CD4-positive, alpha-beta T cell treated with Interleukin-17A for 1 hour (primary cell): Measurements from ENCODE around the gene ENPP3.
A peak's percentile ranks its signal among the peaks of the same experiment; 100 is the strongest.
"Not testable (repeated sequence)": the region's sequence is repeated elsewhere in the genome, so short reads cannot be mapped to it uniquely, and the experiment has no call there.

Experiments used
- DNase-seq: peaks from one replicate; pipeline ENCODE4 v3.0.0-alpha.2; 2020

The ENPP3 gene

DNA sequence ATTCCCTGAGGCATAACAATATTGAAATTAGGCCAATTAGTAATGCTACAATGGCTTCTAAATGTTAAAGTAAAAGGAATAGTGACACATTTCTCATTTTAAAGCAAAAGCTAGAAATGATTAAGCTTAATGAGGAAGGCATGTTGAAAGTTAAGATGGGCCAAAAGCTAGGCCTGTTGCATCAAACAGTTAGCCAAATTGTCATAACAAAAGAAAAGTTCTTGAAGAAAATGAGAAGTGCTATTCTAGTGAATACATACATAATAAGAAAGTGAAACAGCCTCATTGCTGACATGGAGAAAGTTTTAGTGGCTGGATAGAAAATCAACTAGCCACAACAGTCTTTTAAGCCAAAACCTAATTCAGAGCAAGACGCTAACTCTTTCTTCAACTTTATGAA is 51.2 kb downstream of the ENPP3 start:
- no peak for DNase-seq

DNA sequence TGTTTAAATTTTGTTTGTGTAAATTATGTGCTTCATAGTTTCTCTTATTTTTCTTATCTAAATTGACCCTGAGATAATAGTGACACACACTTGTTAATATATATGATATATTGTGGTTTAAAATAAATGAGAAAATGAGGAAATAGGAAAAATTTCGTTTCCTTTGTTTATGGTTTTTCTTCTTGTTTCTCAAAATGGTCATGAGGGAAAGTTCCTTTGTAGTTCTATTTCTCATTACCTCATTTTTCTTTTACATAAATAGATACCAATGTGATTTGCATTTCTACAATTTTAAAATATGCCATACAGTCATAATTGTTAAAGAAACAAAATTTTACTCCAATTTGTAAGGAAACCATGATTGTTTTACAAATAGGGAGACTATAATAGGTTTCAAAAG is 54.9 kb downstream of the ENPP3 start:
- no peak for DNase-seq

DNA sequence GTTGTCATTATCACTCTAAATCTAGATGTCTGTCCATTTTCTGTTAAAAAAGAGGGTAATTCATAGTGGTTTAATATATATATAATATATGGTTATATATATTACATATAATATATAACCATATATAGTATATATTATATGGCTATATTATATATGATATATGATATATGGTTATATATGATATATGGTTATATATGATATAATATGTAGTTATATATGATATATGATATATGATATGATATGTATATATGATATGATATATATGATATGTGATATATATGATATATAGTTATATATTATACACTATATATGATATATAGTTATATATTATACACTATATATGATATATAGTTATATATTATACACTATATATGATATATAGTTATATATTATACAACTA is 55.5 kb downstream of the ENPP3 start:
- no peak for DNase-seq

DNA sequence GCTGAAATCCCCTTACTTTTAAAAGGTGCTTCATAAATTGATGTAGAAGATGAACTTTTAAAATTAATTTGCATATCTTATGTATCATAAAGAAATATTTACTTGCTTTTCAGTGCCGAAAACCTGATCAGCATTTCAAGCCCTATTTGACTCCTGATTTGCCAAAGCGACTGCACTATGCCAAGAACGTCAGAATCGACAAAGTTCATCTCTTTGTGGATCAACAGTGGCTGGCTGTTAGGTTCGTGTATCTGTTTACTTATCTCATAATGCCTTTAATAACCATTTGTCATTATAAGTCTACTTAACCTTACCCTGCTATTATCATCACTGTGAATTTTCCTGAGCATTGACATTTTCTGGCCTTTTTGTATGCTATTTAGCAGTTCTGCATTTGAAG is 56.3 kb downstream of the ENPP3 start:
- no peak for DNase-seq

DNA sequence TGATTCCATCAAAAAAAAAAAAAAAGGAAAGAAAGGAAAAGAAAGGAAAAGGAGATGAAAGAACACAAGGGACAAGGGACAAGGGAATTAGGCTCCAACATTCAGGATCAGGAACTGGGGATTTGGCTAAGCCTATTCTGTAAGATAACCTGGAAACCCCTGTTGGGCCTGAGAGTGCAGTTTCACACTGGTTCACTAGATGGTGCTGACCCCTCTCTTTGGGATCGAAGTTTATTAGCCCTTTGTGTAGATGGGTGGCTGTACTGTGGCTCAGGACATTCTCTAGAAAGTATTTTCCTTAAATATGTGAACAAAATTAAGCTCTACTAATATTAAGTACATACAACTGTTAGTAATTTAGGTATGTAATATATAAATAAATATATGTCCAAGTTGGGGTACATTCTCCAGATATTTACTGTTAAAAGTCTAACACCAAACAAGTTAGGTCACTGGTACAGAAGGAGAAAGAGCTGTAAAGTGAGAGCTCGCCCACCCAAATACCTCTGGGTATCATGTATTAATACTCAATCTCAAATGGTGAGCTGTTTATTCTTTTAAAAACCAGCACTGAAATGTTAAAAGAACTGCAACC is 57.8 kb downstream of the ENPP3 start:
- DNase-seq, result peak; percentile 41

DNA sequence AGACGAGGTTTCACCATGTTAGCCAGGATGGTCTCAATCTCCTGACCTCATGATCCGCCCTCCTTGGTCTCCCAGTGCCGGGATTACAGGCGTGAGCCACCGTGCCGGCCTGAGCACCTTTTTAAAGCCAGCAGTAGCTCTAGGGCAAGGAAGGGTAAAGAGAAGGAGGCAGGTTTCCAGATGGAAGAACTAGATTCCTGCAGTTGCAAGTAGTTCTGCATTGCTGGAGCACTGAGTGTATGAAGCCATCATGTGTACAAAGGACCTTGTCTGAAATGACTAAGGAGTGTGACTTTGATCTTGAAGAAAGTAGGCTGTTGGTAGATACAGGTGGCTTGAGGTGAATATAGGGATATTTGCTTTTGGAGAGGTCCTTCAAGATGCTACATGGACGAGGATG is 59.9 kb downstream of the ENPP3 start:
- no peak for DNase-seq

DNA sequence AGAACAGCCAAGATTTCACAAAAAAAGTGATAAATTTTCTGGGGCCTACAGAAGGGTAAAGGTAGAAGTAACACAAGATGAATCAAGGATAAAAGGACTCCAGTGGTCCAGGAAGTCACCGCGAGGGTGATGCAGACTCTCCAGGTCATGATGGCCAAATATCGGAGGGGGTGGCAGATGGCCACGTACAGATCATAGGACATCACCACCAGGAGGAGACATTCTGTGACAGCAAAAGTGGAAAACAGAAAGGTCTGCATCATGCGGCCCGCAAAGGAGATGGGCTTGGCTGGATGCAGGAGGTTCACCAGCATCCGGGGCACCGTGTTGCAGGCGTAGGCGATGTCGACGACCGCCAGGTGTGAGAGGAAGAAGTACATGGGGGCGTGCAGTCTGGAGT is 63.7 kb downstream of the ENPP3 start:
- not testable (repeated sequence) for DNase-seq

DNA sequence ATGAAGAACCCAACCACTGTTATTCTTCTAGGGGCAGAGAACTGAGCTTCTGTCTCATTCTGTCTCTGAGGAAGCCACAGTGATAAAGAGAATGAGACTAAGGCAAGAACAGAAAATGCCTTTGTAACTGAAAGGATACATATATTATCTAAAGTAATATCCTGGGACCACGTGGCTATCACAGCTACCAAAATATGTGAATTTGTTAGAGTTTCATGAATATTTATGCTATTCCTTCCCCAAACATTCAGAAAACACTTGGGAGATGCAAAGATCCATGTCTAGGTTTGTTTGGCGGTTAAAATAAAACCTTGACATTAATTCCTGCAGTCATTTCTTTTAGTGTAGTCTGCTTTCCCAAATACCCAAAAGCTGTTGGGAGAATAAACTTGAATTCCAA is 66.8 kb downstream of the ENPP3 start:
- DNase-seq, result not testable (repeated sequence)

DNA sequence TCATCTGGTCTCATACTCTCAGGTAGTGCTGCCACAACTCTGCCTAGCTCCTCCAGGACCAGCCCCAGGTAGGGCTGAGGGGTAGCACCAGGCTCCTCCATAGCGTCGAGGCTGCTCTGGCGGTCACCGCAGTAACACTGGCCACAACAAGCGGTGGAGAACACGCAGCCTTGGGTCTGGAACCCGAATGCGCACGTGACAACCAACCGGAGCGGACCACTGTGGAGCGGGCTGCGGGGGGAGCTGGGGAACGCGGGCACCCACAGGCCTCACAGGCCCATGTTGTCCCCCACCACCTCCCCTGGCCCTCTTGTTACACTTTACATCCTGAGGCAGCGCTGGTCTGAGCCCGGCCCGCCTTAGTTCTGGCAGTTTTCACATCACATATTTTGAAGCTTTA is 73.8 kb downstream of the ENPP3 start, which contains the start of gene CTAGE9:
TSS of gene CTAGE9 (minus strand) at position 101 of the 400 bp plus-strand sequence. CDS start at position 101, 0 bp downstream.
- not testable (repeated sequence) for DNase-seq

DNA sequence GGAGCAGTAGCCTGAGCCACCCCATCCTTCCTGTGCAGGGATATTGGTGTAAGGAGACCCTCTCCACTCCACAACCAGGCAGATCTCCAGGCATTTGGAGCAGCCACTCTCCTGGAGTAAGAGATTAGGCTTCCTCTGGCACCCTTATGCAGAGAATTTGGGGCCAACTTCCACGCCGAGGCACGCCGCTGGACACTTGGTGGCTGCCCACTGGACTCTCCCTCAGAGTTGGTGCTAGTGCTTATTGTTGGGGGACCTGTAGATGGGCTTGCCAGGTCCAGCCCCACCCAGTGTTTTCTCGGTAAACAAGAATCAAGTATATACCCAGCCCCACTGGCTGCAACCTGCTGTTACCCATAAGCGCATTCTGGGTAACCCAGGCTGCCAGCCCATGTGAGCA is 78.5 kb downstream of the ENPP3 start:
- DNase-seq, result not testable (repeated sequence)

DNA sequence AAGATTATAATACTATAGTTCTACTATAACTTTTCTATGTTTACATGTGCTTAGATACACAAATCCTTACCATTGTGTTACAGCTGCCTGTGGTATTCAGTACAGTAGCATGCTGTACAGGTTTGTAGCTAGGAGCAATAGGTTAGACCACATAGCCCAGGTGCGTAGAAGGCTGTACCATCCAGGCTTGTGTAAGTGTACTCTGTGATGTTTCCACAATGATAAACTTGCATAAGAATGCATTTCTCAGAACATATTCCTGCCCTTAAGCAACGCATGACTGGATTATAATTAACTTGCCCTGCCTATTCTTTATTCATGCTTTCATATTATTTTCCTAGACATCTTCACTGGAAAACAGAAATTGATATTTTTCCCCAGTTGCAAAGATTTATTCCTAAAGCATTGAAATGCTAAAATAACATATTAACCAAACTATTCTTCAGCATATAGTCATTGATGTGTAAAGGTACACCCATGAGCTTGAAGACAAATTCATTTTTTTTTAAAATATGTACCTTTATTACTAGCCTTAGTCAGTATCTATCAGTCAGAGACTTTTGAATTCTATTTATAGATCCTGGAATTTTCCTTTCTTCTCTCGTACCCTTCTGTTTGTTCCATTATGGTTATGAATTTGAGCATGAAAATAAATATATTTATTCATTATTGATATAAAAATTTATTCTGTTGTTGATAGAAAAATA is 80.9 kb downstream of the ENPP3 start:
- no peak for DNase-seq

DNA sequence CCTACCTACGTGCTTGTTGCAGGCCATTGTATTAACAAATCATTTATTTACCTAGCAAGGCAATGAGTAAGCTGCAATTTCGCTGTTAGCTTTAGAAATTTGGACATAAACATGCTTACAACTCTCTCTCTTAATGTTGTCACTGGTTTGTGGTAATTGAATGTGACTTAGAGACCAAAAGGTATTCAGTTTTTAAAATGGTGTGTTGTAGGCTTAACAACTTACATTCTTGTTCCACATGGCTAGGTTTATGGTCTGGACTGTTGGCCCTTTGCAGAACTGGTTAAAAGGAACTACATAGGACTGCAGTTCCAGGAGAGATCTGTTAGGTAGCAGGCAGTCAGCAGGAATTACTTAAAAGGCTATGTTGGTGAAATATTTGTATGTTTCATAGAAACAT is 84.1 kb downstream of the ENPP3 start:
- DNase-seq, result no peak

DNA sequence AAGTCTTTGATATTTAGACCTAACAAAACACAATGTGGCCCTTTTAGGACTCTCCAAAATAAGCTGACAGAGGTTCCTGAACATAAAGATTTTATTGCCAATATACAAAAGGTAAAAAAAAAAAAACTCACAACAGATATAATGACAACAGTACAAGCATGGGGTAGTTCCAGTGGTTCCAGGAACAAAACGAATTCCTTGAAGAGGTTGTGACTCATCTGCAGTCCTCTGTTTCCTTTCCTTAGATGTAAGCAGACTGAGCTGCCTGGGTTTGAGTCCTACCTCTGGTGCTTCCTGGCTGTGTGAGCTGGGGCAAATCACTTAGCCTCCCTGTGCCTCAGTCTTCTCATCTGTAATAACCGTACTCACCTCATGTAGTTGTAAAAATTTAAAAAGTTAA is 87.0 kb downstream of the ENPP3 start:
- no peak for DNase-seq

DNA sequence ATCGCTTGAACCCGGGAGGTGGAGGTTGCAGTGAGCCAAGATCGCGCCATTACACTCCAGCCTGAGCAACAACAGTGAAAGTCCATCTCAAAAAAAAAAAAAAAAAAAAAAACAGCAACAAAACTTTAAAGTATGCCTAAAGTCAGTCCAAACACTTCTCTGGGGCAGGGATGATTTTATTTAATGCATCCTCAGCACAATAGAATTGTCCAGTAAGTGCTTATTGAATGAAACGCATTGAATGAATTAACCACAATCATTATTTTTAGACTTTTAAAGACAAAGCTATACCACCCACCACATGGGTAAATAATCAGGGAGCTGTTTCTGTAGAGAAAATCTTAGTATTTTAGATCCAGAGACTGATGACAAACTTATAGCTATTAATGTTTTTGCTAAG is 90.4 kb downstream of the ENPP3 start:
- DNase-seq, result no peak

DNA sequence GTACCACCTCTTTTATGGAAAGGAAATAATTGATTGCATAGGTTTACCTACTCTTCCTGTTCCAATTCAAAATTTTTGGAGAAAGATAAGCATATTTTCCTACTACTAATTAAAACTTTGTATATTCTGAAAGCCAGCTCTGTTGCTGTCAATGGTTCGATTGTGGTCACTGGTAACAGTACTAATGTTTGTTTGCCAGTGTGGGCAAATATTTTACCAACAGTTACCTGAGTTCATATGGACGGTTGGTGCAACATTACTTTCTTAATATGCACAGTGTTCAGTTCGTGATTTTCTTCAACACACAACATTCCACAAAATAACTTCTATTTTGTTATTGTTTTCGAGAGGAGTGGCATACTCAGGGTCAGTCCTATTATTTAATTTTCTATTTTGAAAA is 90.8 kb downstream of the ENPP3 start:
- no peak for DNase-seq

DNA sequence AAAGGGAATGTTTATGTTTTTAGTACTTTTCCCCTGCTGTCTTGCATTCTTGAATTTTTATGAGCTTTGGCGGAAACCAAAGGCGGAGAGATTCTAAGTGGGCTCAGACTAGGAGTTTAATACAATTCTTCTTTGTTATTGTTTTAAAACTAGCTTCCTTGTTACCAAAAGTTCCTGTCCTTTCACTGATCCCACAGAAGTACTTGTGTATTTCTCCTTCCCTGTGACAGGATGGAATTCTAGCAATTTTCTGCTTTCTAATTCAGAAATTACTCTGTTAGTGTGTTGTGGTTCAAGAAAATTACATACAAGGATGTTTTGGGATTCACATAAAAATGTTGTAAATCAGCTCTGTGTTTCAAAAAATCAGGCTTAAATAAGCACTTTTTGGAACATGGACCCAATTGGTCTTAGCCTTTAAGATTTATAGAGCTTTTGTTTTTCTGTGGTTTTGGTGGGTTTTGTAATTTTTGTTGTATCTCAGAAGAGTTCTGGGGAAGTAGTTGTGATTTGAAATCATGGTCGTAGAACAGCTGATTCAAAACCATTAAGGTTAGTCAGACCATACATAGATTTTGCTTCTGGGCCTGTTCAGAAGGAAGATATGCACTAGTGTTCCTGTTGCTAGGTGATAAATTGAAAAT is 91.3 kb downstream of the ENPP3 start:
- DNase-seq, result no peak

DNA sequence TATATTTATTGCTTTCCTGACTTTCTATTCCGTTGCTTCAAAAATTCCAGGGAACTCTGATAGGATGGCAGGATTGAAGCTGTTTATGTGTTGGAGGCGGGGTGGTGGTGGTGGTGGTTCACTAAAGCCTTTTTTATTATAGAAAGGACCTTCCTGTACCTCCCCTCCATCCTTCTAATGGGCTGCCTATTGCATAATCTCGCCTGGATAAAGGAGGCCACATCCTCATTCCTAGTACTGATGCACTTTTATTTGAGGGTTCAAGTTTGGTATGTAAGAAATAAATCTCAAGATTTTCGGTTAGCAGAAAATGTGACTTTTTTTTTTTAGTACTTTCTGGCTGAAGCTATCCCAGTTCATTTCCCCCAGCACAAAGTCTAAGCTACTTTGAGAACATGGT is 92.4 kb downstream of the ENPP3 start:
- DNase-seq, result no peak

DNA sequence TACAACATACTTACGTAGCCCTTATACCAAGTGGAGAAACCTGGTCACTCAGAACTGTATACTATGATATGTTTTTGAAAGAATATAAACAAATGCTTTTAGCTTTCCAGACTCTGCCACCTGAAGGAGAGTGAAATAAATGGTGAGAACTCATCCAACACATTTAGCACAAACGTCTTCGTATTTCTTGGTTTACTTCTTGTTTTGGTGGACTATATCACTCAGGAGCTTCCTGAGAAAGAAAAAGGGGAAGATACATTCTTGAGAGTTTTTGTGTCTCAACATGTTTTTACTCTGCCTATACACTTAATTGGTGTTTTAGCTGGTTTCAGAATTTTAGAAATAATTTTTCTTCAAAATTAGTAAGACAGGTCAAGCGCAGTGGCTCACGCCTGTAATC is 93.2 kb downstream of the ENPP3 start:
- DNase-seq, result no peak

DNA sequence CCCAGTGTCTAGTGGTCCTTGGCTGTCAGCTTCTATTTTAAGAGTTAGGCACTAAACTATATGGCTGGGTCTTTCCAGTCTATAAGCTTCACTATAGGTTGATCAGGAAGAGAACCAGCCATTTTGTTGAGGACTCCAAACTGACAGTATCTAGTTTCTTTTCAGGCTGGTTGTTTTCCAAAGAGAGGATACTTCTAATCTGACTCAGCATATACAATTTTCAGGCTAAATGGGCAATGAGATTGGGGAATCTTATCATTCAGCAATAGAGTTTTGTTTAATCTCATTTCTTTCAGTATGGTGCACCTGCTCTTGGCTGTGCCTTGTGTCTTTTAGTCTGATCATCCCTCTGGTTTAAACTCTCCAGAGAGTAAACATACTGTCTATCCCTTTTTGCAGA is 94.1 kb downstream of the ENPP3 start:
- no peak for DNase-seq

DNA sequence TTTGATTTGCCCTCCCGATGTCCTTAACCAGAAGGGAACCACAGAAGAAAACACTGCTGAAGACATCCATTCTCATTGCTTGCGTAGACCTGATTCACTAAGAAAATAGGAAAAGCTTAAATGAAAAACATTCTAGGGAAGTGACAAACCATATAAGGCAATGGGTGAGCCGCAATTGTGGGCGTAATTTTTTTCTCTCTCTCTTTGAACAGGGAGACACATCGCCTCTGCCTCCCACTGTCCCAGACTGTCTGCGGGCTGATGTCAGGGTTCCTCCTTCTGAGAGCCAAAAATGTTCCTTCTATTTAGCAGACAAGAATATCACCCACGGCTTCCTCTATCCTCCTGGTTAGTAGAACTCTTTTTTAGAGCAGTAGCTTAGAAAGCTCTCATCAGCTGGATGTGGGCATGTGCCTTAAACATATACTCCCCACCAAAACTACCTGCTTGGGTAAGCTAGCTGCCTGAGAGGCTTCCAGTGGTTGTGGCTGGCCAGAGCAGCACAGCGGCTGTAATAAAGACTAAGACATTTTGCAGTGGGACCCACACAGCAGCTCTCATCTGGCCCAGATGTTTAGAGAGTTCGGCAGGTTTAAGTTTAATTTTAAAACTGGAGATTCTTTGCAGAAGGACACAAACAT is 96.4 kb downstream of the ENPP3 start:
- no peak for DNase-seq

DNA sequence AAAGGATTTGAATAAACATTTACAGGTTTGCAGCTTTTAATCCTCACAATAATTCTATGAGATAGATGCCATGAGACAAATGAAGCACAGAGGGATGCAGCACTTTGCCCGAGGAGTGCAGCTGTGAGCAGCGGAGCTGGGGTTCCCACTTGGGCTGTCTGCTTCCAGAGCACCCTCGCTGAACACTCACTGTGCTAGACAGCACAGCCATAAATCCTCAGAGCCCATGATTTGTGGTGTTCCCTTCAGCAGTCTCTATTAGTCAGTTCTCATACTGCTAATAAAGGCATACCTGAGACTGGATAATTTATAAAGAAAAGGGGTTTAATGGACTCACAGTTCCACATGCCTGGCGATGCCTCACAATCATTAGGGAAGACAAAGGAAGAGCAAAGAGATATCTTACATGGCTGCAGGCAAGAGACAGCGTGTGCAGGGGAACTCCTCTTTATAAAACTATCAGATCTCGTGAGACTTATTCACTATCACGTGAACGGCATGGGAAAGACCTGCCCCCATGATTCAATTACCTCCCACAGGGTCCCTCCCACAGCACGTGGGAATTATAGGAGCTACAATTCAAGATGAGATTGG is 99.0 kb downstream of the ENPP3 start:
- no peak for DNase-seq

DNA sequence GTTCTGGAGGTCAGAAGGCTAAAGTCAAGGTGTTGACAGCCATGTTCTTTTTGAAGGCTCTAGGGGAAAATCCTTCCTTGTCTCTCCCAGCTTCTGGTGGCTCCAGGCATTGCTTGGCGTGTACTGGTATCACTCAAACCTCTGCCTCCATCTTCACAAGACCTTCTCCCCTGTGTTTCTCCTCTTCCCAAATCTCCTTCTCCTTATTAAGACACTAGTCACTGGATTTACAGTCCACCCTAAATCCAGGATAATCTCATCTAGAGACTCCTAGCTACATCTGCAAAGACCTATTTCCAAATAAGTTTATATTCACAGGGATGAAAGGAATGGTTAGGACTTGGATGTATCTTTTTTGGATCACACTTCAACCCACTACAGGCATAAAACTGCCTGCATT is 99.7 kb downstream of the ENPP3 start:
- no peak for DNase-seq

DNA sequence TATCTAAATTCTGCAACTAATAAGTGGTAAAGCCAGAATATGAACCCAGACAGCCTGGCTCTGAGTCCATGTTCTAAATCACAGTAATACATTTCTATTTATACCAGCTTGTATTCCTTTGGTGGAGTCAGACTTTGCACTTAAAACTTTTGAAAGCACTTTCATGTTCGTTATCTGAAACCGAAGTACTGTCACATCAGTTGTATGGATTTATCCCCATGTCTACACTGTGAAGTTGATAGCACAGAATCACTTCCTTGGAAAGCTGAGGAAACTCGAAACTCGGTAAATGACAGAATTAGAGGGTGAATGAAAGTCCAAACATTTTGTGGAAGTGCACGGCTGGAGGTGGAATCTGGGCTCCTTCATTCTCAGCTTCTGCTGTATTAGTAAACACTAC is 102.0 kb downstream of the ENPP3 start:
- DNase-seq, result no peak

DNA sequence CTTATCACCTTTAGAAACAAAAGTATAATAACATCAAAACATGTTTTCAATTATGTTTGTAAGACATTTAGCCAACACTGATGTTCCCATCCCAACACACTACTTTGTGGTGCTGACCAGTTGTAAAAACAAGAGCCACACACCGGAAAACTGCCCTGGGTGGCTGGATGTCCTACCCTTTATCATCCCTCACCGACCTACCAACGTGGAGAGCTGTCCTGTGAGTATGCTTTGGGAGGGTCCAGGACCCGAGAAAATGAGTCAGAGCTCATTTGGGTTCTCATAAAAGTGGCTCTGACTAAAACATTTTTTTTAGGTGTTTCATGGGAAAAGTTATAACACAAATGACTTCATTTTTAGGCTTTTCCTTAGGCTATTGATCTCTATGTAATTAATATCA is 103.1 kb downstream of the ENPP3 start:
- DNase-seq, result no peak
